HG02870 (cell line): ENCODE data around the gene MIEF1.
A peak's percentile ranks its signal among the peaks of the same experiment; 100 is the strongest.
"Not testable (repeated sequence)": the region's sequence is repeated elsewhere in the genome, so short reads cannot be mapped to it uniquely, and the experiment has no call there.

Experiments used
- ATAC-seq: cut with Tn5 transposase; IDR thresholded peaks from one replicate; pipeline ENCODE4 v1.9.1; 2021; ENCODE audit warnings: mild to moderate bottlenecking, moderate library complexity; ENCODE audit not compliant: unreplicated experiment

The MIEF1 gene

GRCh38 chr22:39489094-39490068 lies 12.7 kb upstream of the MIEF1 start:
- no peak for ATAC-seq

DNA sequence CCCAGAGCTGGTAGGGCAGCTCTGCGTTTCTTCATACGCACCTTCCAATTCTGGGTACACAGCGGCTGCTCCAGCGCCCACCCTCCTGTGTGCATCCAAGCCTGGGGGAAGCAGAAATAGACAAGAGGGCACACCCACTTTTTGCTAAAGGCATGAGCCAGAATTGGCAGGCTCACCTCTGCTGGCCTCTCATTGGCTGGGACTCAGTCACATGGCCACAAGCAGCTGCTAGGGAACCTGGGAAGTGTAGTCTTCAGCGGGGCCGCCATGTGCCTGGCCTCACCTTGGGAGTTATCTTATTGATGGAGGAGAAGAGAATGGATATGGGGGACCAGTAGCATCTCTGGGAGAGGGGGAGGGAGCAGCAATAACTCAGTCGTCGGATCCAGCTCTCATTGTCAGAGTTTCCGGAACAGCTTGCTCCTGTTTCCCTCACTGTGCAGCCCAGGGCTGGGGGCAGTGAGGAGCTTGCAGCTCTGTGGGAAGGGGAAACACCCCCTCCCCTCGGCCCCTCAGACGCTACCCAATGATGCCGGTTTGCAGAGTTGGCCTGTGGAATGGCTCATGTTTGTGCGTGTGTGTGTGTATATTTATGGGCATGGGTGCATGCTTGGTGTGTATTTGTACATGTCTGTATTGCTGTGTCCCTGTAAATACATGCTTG lies 11.8 kb upstream of the MIEF1 start:
- ATAC-seq, result peak; percentile 89

- ATAC-seq, result no peak
Observed at GRCh38 chr22:39490966-39491680, 11.0 kb upstream of the MIEF1 start.

DNA sequence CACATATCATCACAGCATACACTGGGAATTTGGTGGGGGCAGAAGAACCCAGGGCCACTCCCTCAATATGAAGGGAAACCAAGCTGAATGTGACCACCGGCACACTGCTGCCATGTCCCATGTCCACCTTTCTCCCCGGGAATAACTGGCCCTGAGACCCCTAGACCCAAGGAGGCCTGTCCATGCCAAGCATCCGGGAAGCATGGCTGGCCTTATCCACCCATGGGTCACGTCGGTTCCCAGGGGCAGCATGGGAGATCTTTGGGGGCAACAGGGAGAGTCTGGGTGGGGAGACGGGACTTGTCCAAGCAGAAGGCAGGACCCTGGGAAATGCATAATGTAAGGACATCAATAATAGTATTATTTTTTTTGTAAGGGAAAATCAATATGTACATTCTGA lies 10.4 kb upstream of the MIEF1 start:
- no peak for ATAC-seq

DNA sequence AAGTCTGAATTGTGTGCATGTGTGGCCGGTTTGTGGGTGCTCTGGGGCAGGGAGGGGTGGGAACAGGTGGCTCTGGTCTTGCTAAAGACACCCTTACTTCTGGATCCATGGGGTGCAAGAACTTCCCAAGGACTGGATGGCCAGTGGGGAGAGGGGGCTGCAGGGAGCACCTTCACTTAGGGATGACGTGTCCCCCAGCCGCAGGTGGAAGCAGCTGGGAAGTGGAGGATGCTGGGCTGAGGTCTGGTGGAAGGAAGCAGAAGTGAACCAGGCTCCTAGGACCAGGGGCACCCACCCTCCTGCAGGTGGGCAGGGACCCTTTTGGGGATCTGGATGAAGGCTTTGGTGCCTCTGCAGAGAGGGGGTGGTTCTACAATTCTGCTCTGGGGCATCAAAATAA lies 9.9 kb upstream of the MIEF1 start:
- no peak for ATAC-seq

DNA sequence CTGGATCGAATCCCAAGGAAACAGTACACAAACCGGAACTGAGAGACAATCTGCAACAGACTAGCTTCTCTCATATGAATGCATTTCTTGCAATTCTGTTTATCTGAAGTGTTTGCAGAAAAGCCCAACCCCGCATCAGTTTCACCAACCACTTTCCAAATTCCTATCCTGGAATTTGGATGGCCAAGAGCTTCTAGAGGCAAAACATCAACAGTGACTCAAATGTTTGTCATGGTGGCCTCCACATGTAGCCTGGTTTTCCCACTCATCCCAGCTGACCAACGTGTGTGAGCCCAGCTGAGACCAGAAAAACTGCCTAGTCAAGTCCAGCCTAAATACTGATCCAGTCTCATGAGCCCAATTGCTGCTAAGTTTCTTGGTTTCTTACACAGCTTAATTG lies 8.3 kb upstream of the MIEF1 start:
- no peak for ATAC-seq

- ATAC-seq, result no peak
Observed at GRCh38 chr22:39494471-39495120, 7.5 kb upstream of the MIEF1 start.

GRCh38 chr22:39496131-39496838 lies 5.8 kb upstream of the MIEF1 start:
- ATAC-seq, result peak; percentile 45

GRCh38 chr22:39497429-39497828 lies 4.7 kb upstream of the MIEF1 start:
- ATAC-seq, result no peak

DNA sequence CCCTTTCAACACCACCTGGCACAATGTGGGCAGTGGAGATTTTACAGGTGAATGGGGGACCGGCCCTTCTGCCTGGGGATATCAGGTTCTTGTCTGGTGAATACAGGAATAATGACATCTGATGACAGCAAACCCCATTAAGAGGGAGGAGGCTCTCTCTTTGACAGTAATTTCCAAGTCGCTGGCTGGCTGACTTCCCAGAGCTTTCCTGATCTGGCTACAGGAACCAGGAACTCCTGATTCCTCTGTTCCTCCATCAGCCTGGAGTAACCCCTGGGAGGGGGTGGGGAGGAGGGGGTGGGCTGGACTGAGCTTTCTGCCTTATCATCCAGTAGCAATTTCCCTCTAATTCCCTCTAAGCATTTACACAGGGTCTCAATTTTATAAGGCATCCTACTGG lies 3.7 kb upstream of the MIEF1 start:
- no peak for ATAC-seq

DNA sequence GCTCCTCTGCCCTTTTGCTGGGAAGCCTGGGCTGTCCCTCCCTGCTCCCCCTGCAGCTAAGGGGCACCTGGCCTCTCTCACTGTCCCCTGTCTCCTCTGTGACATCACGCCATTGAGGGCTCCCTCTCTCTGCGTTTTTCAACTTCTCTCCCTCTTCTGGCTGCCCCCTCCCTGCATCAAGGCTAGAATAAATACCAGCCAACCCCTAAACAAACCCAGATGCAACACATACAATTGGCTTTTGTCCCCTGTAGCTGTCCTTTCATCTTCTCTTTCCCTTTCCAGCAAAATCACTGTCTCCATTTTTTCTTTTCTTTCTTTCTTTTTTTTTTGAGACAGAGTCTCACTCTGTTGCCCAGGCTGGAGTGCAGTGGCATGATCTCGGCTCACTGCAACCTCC lies 3.3 kb upstream of the MIEF1 start:
- ATAC-seq, result no peak

DNA sequence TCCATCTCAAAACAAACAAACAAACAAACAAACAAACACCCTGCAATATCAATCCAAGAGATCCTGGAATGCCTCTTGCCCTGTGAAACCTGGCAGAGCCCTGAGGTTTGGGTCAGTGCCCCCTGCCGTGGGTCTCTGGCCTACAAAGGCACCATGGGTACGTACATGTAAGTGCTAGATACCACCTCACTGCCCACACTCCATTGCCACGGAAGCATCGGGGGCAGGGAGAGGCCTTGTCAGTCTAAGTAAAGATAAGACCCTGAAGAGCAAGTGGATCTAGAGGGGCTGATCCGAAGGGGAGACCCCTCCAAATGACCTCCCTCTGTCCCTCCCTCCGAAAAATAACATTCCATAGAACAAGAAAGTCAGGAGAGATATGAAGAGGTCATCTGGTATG lies 2.0 kb upstream of the MIEF1 start:
- ATAC-seq, result no peak

DNA sequence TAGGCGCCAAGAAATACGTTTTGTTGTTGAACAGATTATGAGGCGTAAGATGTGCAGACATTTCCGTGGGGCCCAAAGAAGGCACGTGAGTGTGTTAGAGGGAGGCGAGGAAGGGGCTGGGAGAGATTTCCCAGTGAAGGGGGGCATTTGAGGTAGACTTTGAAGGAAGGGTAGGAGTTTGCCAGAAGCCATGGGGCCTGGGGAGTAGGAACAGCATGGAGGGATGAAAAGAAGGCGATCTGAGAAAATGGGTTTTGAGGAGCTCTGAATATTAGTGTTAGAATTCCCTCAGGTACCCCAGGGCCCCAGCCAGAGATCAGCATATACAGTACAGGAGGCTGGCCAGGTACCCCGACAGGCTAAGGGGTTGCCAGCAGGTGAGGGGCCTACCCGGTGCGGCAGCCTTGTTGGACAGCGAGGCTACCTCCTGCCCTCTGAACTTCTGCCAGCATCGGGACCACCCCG lies 414 bp upstream of the MIEF1 start:
- no peak for ATAC-seq

DNA sequence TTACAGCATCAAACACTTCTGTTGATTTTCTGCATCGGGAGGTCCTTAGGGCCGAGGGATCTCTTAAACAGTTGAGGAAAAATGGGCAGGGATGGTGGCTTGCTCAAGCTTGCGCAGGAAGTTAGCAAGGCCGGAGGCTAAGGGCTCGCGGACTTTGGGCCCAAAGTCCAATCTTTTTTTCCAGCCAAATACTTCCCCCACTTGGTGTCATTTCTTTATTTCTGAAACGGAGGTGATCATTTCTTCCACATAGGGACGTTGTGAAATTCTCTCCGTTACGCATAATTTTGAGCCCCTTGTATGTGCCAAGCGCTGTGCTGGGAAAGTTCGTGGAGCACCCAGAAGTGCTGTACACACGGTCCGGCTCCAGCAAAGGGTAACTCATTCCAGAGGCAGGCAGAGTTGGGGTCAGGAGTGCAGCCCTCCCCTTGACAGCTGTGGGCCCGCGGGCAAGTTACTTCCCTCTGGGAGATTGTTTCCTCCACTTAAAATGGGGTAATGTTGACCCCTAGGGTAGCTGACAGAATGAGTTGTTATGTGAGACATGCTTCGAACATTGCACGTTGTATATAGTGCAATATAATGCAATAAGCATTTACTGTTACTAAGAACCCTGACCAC lies 809 bp downstream of the MIEF1 start:
- no peak for ATAC-seq

DNA sequence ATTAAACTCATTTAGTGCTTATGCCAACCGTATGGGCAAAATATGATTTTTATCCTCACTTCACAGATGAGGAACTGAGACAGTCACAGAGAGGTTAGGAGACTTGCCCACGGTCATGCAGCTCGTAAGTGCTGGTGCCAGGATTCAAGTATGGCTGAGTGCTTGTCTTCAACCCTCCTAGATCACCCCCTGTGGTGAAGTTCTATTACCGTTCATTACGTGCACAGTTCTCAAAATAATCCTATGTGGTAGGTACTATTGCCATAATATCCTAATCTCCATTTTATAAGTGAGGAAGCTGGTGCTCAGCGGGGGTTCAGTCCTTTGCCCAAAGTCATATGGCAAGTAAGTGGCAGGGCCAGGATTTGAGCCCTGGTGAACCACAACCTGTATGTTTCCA lies 1.5 kb downstream of the MIEF1 start:
- no peak for ATAC-seq

DNA sequence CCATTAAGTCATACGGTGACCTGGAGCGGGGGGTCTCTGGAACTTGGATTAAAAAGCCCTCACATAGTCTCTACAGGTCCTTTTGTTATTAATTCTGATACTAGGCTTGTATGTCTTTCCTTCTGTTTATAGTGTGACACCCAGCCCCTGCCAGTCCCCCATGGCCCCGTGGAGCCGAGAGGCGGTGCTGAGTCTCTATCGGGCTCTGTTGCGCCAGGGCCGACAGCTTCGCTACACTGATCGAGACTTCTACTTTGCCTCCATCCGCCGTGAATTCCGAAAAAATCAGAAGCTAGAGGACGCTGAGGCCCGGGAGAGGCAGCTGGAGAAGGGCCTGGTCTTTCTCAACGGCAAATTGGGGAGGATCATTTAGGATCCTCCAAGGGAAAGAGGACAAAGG lies 2.0 kb downstream of the MIEF1 start:
- ATAC-seq, result no peak

DNA sequence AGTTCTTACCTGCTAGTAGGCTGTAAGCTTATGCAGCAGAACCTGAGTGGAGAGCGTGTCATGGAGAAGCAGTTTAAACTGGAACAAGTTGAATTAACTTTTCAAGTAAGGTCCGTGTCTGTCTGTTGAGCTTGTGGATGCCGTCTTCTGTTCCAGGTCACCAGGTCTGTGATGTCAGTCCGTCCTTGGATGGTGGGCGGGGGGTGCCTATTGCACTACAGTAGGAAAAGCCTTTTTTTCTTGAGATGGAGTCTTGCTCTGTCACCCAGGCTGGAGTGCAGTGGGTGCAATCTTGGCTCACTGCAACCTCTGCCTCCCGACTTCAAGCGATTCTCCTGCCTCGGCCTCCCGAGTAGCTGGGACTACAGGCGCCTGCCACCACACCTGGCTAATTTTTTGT lies 4.9 kb downstream of the MIEF1 start:
- not testable (repeated sequence) for ATAC-seq

DNA sequence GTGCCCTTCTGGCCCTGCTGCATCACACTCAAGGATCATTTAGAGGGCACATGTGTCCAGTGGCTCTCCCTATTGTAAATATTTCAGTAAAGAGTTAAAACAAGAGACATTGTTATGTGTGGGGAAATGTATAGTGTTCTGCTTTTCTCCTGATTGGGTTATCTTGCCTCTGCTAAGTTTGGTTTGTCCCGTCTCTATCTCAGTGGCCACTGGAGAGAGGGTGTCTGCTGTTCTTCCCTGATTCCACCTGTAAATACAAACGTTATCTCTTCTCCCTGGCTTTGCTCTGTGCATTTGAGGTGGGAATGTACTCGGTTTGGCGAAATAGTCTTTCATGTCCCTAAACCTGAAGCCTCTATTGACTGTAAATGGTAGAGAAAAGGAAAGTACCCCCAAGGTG lies 6.3 kb downstream of the MIEF1 start:
- no peak for ATAC-seq

DNA sequence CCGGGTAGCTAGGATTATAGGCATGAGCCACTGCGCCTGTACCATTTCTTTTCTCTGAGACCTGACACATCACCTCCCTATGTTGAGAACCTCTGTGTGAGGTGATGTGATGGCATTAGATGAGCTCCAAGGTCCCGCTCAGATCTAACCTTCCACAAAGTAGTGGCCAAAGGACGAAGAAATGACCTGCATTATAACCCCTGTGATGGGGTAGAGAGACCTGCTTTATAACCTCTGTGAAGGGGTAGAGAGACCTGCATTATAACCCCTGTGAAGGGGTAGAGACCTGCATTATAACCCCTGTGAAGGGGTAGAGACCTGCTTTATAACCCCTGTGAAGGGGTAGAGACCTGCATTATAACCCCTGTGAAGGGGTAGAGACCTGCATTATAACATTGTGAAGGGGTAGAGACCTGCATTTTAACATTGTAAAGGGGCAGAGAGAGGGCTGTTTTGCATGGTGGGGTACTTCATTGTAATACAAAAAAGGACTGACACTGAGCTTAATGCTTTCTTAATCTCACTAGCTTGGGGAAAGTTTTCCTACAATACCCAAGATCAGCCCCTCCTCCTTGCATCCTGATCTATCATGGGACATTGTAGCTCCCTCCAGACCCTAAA lies 8.5 kb downstream of the MIEF1 start:
- no peak for ATAC-seq

DNA sequence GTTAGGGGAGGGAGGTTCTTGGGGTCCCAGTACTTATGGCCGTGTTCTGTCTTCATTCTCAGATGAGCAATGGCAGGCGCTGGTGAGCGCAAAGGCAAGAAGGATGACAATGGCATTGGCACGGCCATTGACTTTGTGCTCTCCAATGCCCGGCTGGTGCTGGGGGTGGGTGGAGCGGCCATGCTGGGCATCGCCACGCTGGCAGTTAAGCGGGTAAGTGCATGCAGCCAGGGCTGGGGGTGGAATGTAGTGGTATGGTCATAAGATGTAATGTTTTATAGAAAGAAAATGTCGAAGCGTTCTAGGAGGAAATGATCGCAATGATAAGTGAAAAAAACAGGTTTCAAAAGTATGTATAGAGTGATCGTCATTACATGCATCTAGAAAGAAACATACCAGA lies 9.1 kb downstream of the MIEF1 start:
- ATAC-seq, result no peak
